HG02870 (cell line): ENCODE measurements around the gene KLHL18.
"Not testable (repeated sequence)": the region's sequence is repeated elsewhere in the genome, so short reads cannot be mapped to it uniquely, and the experiment has no call there.

Source experiments
- ATAC-seq: cut with Tn5 transposase; IDR thresholded peaks from one replicate; pipeline ENCODE4 v1.9.1; 2021; ENCODE audit warnings: mild to moderate bottlenecking, moderate library complexity; ENCODE audit not compliant: unreplicated experiment

The KLHL18 gene

GRCh38 chr3:47310391-47310790 lies 27.6 kb downstream of the KLHL18 start:
- no peak for ATAC-seq

- ATAC-seq: no peak
Measured at GRCh38 chr3:47313341-47314055, 30.8 kb downstream of the KLHL18 start.

DNA sequence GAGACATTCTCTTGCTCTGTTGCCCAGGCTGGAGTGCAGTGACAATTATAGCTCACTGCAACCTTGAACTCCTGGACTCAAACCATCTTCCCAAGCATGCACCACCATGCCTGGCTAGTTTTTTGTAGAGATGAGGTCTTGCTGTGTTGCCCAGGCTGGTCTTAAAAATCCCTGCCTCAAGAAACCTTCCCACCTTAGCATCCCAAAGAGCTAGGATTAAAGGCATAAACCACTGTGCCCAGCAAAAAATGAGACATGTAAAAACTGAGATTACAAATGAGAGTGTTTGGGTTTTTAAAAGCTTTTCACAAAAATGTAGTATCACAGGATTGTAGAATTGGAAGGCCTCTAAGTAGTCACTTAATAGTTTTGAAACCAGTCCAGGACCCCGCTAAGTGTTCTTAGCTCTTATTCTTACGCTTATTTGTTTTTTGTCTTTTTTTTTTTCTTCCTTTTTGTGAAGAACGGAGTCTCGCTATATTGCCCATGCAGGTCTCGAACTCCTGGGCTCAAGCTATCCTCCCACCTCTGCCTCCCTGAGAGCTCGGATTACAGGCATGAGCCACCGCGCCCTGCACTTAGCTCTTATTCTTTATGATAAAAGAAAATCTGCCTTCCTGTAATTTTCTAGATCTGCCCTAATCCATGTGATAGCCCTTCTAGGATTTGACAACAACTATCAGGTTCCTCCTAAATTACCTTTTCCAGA lies 31.5 kb downstream of the KLHL18 start:
- no peak for ATAC-seq

DNA sequence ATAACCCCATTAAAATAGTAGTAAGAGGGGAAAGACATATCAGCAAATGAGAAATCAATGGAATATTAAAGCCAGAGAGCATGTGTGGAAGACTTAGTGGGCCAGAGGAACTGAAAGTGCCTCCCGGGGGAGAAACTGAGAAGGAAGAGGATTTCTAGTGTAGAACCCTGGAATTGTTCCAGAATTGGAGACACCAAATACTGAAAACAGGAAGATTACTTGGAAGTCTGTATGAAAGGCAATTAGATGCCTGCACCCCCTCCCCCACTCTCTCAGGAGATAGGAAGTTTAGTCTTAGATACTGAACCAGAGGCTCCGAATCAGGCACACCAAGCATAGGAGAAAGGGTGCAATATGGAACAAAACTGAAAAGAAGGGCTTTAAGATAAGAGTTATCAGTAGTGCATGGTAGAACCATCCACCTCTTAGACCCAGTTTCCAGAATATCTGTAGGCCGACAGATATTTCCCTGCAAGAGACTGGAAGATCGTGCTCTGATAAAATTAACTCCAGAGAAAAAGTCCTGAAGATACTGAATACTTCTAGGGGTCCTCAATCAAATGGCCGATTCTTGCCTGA lies 32.4 kb downstream of the KLHL18 start:
- ATAC-seq: no peak

DNA sequence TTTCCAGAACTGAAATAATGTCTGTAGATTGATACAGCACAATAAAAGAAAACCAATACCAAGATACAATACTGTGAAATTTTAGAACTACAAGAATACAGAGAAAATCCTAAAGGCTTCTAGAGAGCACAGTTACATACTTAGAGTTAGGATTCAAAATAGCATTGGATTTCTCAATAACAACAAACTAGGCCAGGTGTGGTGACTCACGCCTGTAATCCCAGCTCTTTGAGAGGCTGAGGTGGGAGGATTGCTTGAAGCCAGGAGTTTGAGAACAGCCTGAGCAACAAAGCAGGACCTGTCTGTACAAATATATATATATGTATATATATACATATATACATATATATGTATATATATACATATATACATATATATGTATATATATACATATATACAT lies 33.4 kb downstream of the KLHL18 start:
- not testable (repeated sequence) for ATAC-seq

- ATAC-seq: no peak
Measured at GRCh38 chr3:47318916-47319315, 36.2 kb downstream of the KLHL18 start.

DNA sequence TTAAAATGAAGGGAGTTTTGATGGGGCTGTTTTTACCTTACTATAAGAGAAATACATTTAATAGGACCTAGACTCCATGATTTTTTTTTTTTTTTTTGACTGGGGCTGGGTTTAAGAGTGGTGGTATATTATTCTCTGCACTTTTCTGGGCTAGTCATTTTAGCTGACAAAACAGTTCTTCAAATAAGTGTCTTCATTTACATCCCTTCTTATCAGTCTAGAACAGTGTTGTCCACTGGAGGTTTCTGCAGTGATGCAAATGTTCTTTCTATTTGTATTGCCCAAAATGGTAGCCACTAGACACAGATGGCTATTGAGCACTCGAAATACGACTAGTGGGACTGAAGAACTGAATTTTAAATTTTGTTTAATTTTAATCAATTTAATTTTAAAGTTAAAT lies 37.2 kb downstream of the KLHL18 start:
- ATAC-seq: no peak

GRCh38 chr3:47323431-47324277 lies 40.9 kb downstream of the KLHL18 start:
- no peak for ATAC-seq

DNA sequence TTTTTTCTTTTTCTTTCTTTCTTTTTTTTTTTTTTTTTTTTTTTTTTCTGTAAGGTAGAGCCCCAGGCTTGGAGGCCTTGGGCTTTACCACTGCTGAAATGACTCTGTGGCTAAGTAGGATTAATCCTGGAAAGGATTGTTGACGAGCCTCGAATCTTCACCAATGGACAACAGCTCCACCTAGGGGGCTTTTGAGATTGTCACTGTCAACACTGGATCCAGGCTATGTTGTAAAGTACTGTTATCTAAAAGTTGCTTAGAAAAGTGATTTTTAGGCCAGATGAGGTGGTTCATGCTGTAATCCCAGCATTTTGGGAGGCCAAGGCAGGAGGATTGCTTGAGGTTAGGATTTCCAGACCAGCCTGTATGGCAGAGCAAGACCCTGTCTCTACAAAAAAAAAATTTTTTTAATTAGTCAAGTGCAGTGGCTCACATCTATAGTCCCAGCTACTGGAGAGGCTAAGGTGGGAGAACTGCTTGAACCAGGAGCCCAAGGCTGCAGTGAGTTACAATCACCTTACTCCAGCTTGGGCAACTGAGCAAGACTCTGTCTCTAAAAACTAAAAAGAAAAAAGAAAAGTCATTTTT lies 41.6 kb downstream of the KLHL18 start:
- no peak for ATAC-seq

DNA sequence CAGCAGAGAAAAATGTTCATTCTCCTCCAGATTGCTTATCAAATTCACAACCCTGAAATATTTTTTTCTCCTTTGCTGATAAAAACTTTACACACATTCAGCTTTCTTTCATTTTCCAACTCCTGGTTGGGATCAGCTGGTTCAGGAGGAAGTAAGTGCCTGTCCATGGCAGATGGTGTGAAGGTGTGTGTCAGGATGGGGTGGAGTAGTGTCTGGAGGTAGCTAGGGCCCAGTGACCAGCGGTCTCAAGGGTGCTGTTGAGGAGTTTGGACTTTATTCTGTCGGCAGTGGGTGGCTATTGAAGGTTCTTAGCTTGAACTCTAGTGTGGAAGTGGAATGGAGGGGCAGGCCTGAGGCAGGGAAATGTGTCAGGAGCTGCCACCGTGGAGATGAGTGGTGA lies 51.2 kb downstream of the KLHL18 start:
- no peak for ATAC-seq

DNA sequence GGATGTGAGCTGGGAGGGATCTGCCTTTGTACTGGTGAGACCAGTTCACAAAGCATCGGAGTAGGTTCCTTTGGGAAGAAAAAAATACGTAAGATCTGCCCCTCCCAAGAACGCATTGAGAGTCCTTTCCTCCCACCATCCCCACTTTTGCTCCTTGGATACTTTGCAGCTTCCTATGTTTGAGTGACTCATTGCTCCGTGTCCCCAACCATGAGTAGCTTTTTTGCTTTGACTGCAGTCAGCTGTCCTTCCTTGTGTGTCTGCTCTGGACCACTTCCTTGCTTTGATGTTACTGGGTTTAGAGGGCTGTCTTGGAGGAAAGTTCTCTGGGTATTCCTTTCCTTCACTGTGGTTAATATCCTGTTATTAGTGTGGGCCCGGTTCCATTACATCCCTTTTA lies 54.9 kb downstream of the KLHL18 start:
- no peak for ATAC-seq

DNA sequence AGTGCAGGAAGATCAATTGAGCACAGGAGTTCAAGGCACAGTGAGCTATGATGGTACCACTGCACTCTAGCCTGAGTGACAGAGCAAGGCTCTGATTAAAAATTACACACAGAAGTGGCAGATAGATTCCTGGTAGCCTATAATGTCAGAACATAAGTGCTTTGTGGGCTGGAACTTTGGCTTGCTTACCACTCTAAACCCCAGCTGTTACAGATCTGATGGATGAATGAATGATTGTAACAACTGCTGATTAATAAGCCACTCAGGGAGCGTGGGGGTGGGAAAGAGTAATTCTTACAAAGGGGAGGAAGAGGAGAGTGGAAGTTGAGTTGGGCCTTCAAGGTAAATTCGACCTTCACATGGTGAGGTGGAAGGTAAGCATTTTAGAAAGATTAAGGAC lies 57.2 kb downstream of the KLHL18 start:
- no peak for ATAC-seq

- no peak for ATAC-seq
Measured at GRCh38 chr3:47340866-47341265, 58.1 kb downstream of the KLHL18 start.

DNA sequence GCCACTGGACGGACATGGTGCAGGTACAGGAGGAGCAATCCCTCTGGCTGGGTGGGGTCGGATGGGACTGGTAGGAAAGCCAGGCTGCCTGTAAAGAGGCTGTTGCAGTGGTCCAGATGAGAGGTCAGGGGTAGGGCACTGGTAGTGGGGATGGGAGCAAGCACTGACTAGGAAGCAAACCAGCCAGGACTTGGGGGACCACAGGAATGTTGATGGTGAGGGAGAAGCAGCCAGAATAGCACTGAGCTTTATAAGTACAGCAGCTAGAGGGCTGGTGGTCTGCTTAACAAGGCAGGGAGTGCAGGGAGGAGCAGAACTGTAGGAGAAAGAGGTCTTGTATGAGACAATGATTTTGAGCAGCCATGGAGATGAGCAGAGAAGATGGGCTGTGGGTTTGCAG lies 59.4 kb downstream of the KLHL18 start:
- ATAC-seq: no peak

DNA sequence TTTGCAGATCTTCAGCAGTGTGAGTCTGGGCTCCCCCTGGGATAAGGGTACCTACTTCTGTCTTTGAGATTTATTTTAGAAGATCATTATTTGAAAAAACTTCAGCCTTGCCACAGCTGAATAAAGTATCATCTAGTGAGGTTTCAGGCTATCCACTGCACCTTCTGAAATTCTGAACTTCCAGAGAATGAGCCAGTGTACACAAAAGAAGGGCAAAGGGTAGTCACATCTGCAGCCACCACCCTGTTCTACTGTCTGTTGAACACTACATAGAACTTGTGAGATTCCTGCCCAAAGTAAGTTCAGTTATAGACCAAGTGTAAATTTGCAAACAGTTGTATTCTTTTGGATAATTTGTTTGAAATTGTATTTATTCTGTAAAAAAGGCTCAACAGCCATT lies 60.1 kb downstream of the KLHL18 start:
- no peak for ATAC-seq

DNA sequence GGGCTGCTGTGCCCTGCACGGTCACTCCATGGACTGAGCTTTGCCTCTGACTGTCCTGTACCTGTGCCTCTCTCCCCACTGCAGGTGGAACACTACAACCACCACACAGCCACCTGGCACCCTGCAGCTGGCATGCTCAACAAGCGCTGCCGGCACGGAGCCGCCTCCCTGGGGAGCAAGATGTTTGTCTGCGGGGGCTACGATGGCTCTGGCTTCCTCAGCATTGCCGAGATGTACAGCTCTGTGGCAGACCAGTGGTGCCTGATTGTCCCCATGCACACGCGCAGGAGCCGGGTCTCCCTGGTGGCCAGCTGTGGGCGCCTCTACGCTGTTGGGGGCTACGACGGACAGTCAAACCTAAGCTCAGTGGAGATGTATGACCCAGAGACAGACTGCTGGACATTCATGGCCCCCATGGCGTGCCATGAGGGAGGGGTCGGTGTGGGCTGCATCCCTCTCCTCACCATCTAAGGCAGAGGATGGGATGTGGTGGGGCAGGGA lies 60.8 kb downstream of the KLHL18 start:
- no peak for ATAC-seq

DNA sequence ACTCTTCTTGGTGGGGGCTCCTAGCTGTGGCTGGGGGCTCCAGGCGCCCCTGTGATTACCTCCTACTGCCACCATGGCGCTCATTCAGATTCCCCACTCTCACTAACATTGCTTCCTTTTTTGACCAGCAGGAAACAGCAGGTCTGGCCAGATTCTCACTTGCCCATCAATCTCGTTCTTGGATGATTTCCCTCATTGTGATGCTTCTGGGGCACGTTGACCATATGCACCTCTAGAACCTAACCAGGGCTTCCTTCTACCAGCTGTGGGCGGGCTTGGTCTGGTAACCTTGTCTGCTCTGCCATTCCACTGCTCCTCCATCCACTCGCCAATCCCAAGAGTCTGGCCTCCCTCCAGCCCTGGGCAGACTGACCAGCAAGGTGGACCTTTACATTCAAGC lies 62.2 kb downstream of the KLHL18 start:
- no peak for ATAC-seq

- ATAC-seq: peak; percentile 85
Measured at GRCh38 chr3:47347217-47347801, 64.6 kb downstream of the KLHL18 start.

DNA sequence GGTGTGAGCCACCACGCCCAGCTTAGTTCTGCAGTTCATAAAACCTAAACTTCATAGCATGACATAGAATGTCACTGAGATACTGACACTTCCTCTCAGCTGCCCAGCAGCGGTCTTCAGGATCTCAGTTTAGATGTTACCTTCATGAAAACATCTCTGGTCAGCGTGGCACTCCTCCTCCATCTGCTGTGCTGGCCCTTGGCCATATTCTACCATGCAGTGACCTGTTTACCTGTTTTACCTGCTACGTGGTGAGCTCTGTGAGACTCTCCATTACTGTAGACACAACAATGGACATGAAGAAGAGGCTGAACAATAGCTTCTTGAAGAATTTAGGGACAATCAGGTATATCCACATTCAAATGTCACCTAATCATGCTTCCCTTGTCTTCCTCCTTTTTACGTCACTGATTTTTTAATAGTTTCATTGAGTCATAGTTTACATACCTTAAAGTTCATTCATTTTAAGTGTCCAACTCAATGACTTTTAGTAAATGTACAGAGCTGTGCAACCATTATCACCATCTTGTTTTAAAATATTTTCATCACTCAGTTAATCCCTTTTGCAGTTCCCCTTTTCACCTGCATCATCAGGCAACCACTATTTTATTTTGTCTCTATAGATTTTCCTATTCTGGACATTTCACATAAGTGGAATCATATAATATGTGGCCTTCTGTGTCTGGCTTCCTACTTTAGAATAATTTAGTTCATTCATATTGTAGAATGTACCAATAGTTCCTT lies 65.8 kb downstream of the KLHL18 start:
- ATAC-seq: no peak

GRCh38 chr3:47355010-47355409 lies 72.3 kb downstream of the KLHL18 start:
- no peak for ATAC-seq
